Activated CD4-positive, alpha-beta memory T cell treated with anti-CD3 and anti-CD28 coated beads for 36 hours (primary cell): Measurements from ENCODE around the gene DNAJB2. TPM values are rescaled to one million over a fixed set of nuclear protein-coding genes. Genes with fewer than 3 reads are reported as not detected.
A peak's percentile ranks its signal among the peaks of the same experiment; 100 is the strongest.
"Not testable (repeated sequence)": the region's sequence is repeated elsewhere in the genome, so short reads cannot be mapped to it uniquely, and the experiment has no call there.

Source experiments
- CTCF ChIA-PET: fragments of 350-600 bp; sonication (Branson Sonifier 250); formaldehyde crosslinking; loops from one replicate; lab custom pipeline; 2021; ENCODE audit warnings: antibody characterized with exemption, inconsistent platforms; lab: Charles Lee
- POLR2A ChIA-PET: fragments of 350-600 bp; sonication (Branson Sonifier 250); formaldehyde crosslinking; loops from one replicate; lab custom pipeline; 2021; ENCODE audit warnings: antibody characterized with exemption; lab: Charles Lee
- DNase-seq: peaks from one replicate; pipeline ENCODE4 v3.0.0-alpha.2; 2020
- H3K27ac Mint-ChIP-seq: one replicate; pipeline ENCODE4 v1.8.0; 2021; ENCODE audit warnings: mixed read lengths
- H3K27me3 Mint-ChIP-seq: one replicate; pipeline ENCODE4 v1.8.0; 2021; ENCODE audit warnings: mixed read lengths
- H3K36me3 Mint-ChIP-seq: one replicate; pipeline ENCODE4 v1.8.0; 2021; ENCODE audit warnings: mixed read lengths
- H3K4me1 Mint-ChIP-seq: one replicate; pipeline ENCODE4 v1.8.0; 2021; ENCODE audit warnings: low read depth, mixed read lengths
- H3K4me3 Mint-ChIP-seq: one replicate; pipeline ENCODE4 v1.8.0; 2021; ENCODE audit warnings: mild to moderate bottlenecking, mixed read lengths
- H3K9me3 Mint-ChIP-seq: one replicate; pipeline ENCODE4 v1.8.0; 2021; ENCODE audit warnings: mixed read lengths
- intact Hi-C: fragments of 100-400 bp; cut with micrococcal nuclease; formaldehyde crosslinking; loops from one replicate; pipeline ENCODE4 v1.15.1; 2023
- total RNA-seq, 2 experiments: library from RNA; stranded (reverse); gene quantifications; one replicate each; pipeline ENCODE4 v1.2.3, GENCODE V29; 2021

Gene DNAJB2
- total RNA-seq, 2 experiments from 2014 or later: 37.3 to 39.1 TPM

GRCh38 chr2:219254590-219255201 is 24.5 kb upstream of the DNAJB2 start:
- Mint-ChIP-seq H3K4me1 (peaks cover 42% of the 10 kb centered on the region), H3K27me3 (no peaks in the 10 kb centered on the region), H3K36me3 (peaks cover 32% of the 10 kb centered on the region), H3K27ac (peak overlapping the region; percentile 97), H3K4me3 (peak overlapping the region; percentile 86), H3K9me3 (no peaks in the 10 kb centered on the region)
- intact Hi-C loops: loop anchor here (1.0 to 10.0 kb wide), 5 partner anchors 25 to 600 kb away; partner anchors contain the start of genes ANKZF1, ATG9A, BCS1L and RETREG2
- peak; percentile 68 for DNase-seq
- CTCF ChIA-PET: interaction anchor here (0.8 to 8.2 kb wide), 10 partner anchors 9 to 95 kb away, joined by 3 to 95 read pairs (median 5); partner anchors contain the start of genes ANKZF1, ATG9A, DNAJB2 and GLB1L
- POLR2A ChIA-PET: interaction anchor here (0.8 to 4.7 kb wide), 13 partner anchors 9 to 358 kb away, joined by 3 to 85 read pairs (median 5); partner anchors contain the start of genes ABCB6, ANKZF1, ATG9A and CNPPD1

- CTCF ChIA-PET: interaction anchor here (1.0 to 8.2 kb wide), 3 partner anchors 20 to 36 kb away, joined by 3 to 95 read pairs (median 14); partner anchors contain the start of gene DNAJB2
- H3K27ac Mint-ChIP-seq, H3K4me3 Mint-ChIP-seq, H3K9me3 Mint-ChIP-seq, DNase-seq, H3K36me3 Mint-ChIP-seq, H3K27me3 Mint-ChIP-seq: not testable (repeated sequence)
- intact Hi-C loops: loop anchor here (10.0 kb wide), 1 partner anchor 604 kb away; the partner anchor contains the start of genes BCS1L and ZNF142
- peaks cover 13% of the 10 kb centered on the region for H3K4me1 Mint-ChIP-seq
- POLR2A ChIA-PET: interaction anchor here (1.1 kb wide), 1 partner anchor 14 kb away, joined by 3 read pairs; the partner anchor contains the start of genes GLB1L and STK16
These were observed 20.2 kb upstream of the DNAJB2 start for GRCh38 chr2:219258942-219259341.

DNA sequence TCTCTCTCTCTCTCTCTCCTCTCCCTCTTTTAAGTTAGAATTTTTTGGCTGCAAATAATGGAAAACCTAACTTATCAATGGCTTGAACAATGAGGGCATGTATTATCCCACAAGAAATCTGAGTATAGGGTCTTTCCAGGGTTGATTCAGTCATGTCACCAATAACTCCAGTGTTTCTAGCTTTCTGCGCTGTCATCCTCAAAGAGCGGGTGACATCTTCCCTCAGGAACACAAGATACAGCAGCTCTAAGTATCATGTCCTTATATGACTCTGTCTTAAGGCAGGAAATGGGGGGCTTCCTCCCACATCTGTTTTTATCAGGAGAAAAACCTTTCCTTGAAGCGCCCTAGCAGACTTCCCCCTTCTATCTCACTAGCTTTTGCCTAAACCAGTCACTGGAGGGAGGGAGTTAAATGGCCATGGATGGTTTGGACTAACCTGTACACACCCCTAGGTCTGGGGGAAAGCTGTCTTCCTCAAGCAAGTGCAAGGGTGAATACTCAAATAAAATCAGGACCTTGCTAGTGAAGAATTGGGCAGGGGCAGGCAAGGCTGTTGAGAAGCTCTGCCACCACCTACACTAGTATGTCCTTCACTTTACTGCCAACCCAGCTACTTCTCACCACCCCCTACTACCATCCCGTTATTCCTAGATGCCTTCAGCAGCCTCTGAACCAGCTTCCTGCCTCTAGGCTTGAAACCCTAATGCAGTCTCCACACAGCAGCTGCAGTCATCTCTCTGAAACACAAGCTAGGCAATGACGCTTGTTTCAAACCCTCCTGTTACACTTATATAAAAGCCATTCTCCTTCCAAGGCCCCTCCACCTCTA is 17.9 kb upstream of the DNAJB2 start:
- no peak overlapping the region for H3K27ac Mint-ChIP-seq
- no peak overlapping the region for H3K4me3 Mint-ChIP-seq
- peaks cover 1% of the 10 kb centered on the region for H3K27me3 Mint-ChIP-seq
- no peaks in the 10 kb centered on the region for H3K9me3 Mint-ChIP-seq
- no peak for DNase-seq
- ChIA-PET POLR2A (no interaction called here), CTCF (interaction anchor here (1.1 to 4.8 kb wide), 4 partner anchors 10 to 34 kb away, joined by 3 to 28 read pairs (median 13); partner anchors contain the start of gene DNAJB2)
- H3K4me1 Mint-ChIP-seq: no peaks in the 10 kb centered on the region
- H3K36me3 Mint-ChIP-seq: no peaks in the 10 kb centered on the region
- intact Hi-C loops: no loop called here

GRCh38 chr2:219266232-219266631 is 12.9 kb upstream of the DNAJB2 start:
- H3K4me3 Mint-ChIP-seq: no peak overlapping the region
- H3K4me1 Mint-ChIP-seq: no peaks in the 10 kb centered on the region
- no peaks in the 10 kb centered on the region for H3K36me3 Mint-ChIP-seq
- intact Hi-C loops: no loop called here
- ChIA-PET POLR2A (interaction anchor here (1.9 kb wide), 1 partner anchor 12 kb away, joined by 6 read pairs; the partner anchor contains the start of gene TUBA4A), CTCF (interaction anchor here (0.9 to 1.3 kb wide), 2 partner anchors 12 to 33 kb away, joined by 4 read pairs; no protein-coding TSS in a partner anchor)
- H3K27ac Mint-ChIP-seq: no peak overlapping the region
- H3K9me3 Mint-ChIP-seq: no peaks in the 10 kb centered on the region
- peaks cover 1% of the 10 kb centered on the region for H3K27me3 Mint-ChIP-seq
- DNase-seq: no peak

DNA sequence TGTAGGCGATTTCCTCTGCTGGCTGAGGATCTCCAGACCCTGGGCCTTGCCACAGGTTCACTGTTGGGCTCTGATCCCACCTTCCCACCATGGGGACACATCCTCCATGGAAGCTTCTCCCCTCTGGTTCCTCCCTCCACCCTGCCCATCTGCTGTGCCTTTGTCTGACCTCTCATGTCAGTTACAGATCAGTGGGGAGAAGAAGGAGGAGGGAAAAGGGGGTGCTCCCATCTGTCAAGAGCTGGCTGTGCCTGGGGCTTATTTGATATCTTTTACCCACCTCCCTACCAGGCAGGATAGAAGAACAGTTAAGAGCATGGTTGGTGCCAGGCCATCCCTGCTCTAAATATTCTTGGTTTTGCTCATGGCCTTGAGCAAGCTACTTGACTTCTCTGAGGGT is 12.3 kb upstream of the DNAJB2 start:
- Mint-ChIP-seq H3K4me1 (no peaks in the 10 kb centered on the region), H3K27me3 (no peaks in the 10 kb centered on the region), H3K9me3 (no peaks in the 10 kb centered on the region), H3K36me3 (no peaks in the 10 kb centered on the region), H3K4me3 (no peak overlapping the region), H3K27ac (no peak overlapping the region)
- POLR2A ChIA-PET: no interaction called here
- DNase-seq: no peak
- intact Hi-C loops: no loop called here
- CTCF ChIA-PET: interaction anchor here (1.3 kb wide), 1 partner anchor 11 kb away, joined by 4 read pairs; no protein-coding TSS in a partner anchor

DNA sequence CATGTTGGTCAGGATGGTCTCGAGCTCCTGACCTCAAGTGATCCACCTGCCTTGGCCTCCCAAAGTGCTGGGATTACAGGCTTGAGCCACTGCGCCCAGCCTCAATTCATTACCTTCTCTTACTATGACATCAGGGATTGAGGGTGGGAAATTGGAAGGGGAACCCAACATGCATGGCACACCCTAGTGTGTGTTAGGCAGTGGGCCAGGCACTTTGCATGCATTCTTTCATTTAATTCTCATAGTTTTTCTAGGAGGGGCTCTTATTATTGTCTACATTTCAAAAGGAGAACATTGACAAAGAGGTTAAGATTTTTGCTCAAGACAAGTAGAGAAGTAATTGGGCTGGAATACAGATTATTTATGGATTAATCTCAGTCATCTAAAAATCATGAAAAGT is 10.9 kb upstream of the DNAJB2 start:
- intact Hi-C loops: no loop called here
- H3K27ac Mint-ChIP-seq: no peak overlapping the region
- no peak overlapping the region for H3K4me3 Mint-ChIP-seq
- no peaks in the 10 kb centered on the region for H3K9me3 Mint-ChIP-seq
- POLR2A ChIA-PET: no interaction called here
- no peaks in the 10 kb centered on the region for H3K36me3 Mint-ChIP-seq
- DNase-seq: no peak
- CTCF ChIA-PET: no interaction called here
- no peaks in the 10 kb centered on the region for H3K4me1 Mint-ChIP-seq
- H3K27me3 Mint-ChIP-seq: no peaks in the 10 kb centered on the region

GRCh38 chr2:219269362-219270054 is 9.7 kb upstream of the DNAJB2 start:
- no peak for DNase-seq
- no peak overlapping the region for H3K27ac Mint-ChIP-seq
- no peaks in the 10 kb centered on the region for H3K36me3 Mint-ChIP-seq
- ChIA-PET CTCF (interaction anchor here (1.2 to 1.3 kb wide), 2 partner anchors 10 to 25 kb away, joined by 3 to 5 read pairs; partner anchors contain the start of gene DNAJB2), POLR2A (interaction anchor here (0.5 to 1.2 kb wide), 2 partner anchors 12 to 20 kb away, joined by 3 read pairs; no protein-coding TSS in a partner anchor)
- H3K9me3 Mint-ChIP-seq: no peaks in the 10 kb centered on the region
- no peaks in the 10 kb centered on the region for H3K4me1 Mint-ChIP-seq
- intact Hi-C loops: no loop called here
- H3K4me3 Mint-ChIP-seq: no peak overlapping the region
- H3K27me3 Mint-ChIP-seq: no peaks in the 10 kb centered on the region

DNA sequence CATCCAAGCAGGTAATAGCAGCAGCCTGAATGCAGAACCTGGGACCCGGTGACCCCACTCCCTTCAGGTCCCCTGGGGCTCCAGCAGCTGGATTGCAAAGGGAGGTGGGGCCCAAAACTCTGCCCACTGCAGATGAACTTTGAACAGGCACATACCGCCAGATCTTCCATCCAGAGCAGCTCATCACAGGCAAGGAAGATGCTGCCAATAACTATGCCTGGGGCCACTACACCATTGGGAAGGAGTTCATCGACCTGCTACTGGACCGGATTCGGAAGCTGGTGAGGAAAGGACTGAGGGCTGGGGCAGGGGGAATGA is 9.2 kb upstream of the DNAJB2 start:
- Mint-ChIP-seq H3K27me3 (no peaks in the 10 kb centered on the region), H3K27ac (no peak overlapping the region), H3K9me3 (no peaks in the 10 kb centered on the region), H3K36me3 (no peaks in the 10 kb centered on the region), H3K4me3 (no peak overlapping the region), H3K4me1 (no peaks in the 10 kb centered on the region)
- intact Hi-C loops: no loop called here
- ChIA-PET POLR2A (interaction anchor here (0.5 to 1.2 kb wide), 3 partner anchors 13 to 78 kb away, joined by 3 read pairs; no protein-coding TSS in a partner anchor), CTCF (interaction anchor here (1.2 to 1.3 kb wide), 2 partner anchors 9 to 25 kb away, joined by 3 to 5 read pairs; partner anchors contain the start of gene DNAJB2)
- DNase-seq: no peak

DNA sequence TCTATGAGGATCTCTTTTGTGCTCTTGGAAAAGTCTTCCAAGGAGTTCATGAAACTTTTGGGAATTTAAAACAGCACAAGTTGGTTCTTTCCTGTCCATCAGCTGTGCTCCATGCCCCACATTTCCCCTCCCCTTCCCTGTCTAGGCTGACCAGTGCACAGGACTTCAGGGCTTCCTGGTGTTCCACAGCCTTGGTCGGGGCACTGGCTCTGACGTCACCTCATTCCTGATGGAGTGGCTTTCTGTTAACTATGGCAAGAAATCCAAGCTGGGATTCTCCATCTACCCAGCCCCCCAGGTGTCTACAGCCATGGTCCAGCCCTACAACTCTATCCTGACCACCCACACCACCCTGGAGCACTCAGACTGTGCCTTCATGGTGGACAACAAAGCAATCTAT is 8.1 kb upstream of the DNAJB2 start:
- no peak for DNase-seq
- no peaks in the 10 kb centered on the region for H3K36me3 Mint-ChIP-seq
- no peaks in the 10 kb centered on the region for H3K27me3 Mint-ChIP-seq
- H3K9me3 Mint-ChIP-seq: no peaks in the 10 kb centered on the region
- no peak overlapping the region for H3K27ac Mint-ChIP-seq
- CTCF ChIA-PET: interaction anchor here (1.2 kb wide), 1 partner anchor 24 kb away, joined by 3 read pairs; no protein-coding TSS in a partner anchor
- intact Hi-C loops: no loop called here
- H3K4me3 Mint-ChIP-seq: no peak overlapping the region
- no peaks in the 10 kb centered on the region for H3K4me1 Mint-ChIP-seq
- POLR2A ChIA-PET: interaction anchor here (0.9 kb wide), 1 partner anchor 17 kb away, joined by 3 read pairs; the partner anchor contains the start of gene TUBA4A

DNA sequence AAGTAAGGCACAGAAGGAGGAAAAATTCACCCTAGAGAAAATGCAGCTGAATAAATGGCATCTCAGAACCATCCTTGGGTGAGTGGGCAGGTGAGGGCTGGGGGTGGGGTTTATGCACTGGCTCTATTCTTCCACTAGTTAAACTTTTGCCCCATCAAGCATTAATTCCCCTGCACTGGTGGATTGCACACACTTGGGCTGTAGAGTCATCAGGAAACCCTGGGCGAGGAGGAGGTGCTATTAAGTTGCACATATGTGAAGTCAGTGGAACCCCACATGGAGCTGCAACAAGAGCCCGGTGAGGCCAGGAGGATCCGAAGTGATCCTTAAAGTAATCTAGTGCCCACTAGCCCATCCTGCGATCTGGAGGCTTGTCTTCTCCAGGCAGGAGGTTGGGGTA is 6.8 kb upstream of the DNAJB2 start:
- H3K9me3 Mint-ChIP-seq: no peaks in the 10 kb centered on the region
- H3K36me3 Mint-ChIP-seq: no peaks in the 10 kb centered on the region
- intact Hi-C loops: no loop called here
- H3K27me3 Mint-ChIP-seq: no peaks in the 10 kb centered on the region
- no peak overlapping the region for H3K27ac Mint-ChIP-seq
- peaks cover 3% of the 10 kb centered on the region for H3K4me1 Mint-ChIP-seq
- POLR2A ChIA-PET: no interaction called here
- no peak overlapping the region for H3K4me3 Mint-ChIP-seq
- CTCF ChIA-PET: interaction anchor here (1.0 kb wide), 1 partner anchor 18 kb away, joined by 4 read pairs; no protein-coding TSS in a partner anchor
- no peak for DNase-seq

DNA sequence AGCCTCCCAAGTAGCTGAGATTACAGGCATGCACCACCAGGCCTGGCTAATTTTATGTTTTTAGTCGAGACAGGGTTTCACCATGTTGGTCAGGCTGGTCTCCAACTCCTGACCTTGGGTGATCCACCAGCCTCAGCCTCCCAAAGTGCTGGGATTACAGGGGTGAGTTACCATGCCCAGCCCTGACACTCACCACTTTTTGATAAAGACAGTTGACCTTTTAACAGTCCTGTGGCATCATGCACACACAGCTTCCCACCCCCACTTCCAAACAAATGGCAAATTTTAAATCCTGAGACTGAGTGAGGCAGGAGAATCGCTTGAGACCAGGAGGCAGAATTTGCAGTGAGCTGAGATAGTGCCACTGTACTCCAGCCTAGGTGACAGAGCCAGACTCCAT is 6.2 kb upstream of the DNAJB2 start:
- ChIA-PET CTCF (interaction anchor here (1.0 to 14.1 kb wide), 2 partner anchors 18 to 20 kb away, joined by 4 to 252 read pairs; no protein-coding TSS in a partner anchor), POLR2A (no interaction called here)
- Mint-ChIP-seq H3K4me1 (peaks cover 10% of the 10 kb centered on the region), H3K36me3 (no peaks in the 10 kb centered on the region), H3K27ac (no peak overlapping the region), H3K27me3 (no peaks in the 10 kb centered on the region), H3K4me3 (no peak overlapping the region), H3K9me3 (no peaks in the 10 kb centered on the region)
- intact Hi-C loops: no loop called here
- DNase-seq: no peak
